GM18873 (cell line): ENCODE measurements around the gene MRPS5.

ENCODE experiments used
- ATAC-seq: cut with Tn5 transposase; IDR thresholded peaks from one replicate; pipeline ENCODE4 v1.9.1; 2021; ENCODE audit warnings: mild to moderate bottlenecking, moderate library complexity, moderate number of reproducible peaks; ENCODE audit not compliant: unreplicated experiment, low FRiP score

Gene MRPS5

GRCh38 chr2:95061601-95062183 lies 59.9 kb downstream of the MRPS5 start:
- no peak for ATAC-seq

GRCh38 chr2:95061119-95061512 lies 60.5 kb downstream of the MRPS5 start:
- ATAC-seq, result no peak

DNA sequence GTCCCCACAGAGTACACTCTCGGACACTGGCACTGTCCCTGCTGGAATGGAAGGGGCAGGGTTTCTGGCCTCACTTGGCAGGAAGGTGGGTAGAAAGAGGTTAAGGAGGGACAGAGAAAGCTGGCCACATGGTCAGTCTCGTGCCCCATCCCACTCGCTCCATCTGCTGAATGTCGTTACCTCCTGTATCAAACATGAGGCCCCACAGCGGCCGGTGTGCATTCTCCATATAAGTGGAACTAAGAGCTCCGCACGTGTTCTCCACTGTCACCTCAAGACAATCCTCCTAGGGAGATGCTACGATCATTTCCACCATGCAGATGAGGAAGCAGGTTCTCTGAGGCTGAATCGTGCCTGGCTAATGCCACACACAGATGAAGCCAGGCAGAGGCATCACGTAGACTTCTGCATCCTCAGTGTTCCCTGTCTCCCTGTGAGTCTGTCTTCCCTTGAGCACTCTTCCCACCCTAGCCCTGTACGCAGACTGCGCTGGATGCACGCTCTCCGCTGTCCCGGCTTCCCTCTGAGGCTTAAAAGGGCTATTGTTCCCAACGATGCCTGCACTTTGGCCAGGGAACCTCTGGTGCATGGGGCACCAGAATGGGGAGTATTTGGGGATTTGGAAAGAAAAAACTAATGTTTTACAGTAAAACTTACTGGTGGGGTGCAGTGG lies 61.0 kb downstream of the MRPS5 start:
- ATAC-seq, result no peak

- ATAC-seq, result no peak
Observed at GRCh38 chr2:95059656-95060370, 61.8 kb downstream of the MRPS5 start.

- ATAC-seq, result no peak
Observed at GRCh38 chr2:95058989-95059641, 62.5 kb downstream of the MRPS5 start.

DNA sequence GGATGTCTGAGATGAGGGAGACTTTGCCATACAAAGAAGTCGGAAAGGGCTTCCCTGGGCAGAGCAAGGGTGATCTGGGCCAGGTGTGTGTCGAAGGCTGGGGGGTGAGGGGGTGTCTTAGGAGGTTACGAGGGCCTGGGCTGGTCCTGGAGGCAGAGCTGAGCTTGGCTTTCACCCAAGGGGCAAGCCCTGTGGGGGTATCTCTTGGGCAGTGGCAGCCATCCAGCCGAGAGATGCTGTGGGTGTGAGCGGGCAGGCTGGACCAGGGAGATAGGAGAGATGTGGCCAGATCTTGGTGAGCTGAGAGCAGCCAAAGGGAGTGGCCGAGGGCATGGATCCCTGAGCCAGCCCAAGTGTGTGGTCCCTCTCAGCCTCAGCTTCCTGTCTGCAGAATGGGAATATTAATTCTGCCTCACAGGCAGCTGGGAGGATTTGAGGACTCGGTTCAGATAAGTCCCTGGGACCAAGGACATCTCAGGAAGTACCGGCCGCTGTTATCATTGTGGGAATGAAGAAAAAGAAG lies 63.1 kb downstream of the MRPS5 start:
- no peak for ATAC-seq

DNA sequence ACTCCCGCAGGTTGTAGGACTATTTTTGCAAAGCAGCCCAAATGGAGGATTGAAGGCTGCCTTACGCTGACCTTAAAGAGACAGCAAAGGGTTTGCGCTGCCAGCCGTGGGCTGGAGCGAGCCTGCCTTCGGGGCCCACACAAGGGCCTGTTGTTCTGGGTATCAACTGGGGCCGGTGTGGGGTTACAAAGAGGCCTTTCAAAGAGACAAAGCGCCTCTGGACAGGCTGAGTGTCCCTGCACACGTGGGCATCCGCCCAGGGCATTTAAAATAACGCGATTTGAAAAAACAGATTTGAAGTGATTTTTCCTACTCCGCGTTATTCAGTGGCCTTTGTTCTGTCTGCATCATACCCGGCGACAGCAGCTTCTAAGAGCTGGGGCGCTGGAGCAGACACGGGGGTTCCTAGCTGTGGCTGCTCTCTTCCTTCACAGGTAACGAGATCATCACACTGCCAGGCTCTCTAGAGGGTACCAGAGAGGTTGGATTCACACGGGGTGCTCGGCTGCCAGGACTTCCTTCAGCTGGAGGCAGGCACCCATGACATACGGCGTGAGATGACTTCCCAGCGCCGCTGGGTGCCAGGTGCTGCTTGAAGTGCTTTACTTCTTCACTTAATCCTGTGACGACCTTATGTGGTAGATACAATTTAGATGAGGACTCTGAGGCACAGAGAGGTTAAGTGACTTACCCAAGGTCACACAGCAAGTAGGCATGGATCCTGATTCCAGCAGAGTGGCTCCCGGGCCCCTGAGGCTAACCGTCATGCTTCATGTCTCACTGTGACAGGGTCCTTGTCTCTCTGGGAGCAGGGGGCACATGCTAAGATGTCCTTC lies 63.9 kb downstream of the MRPS5 start:
- ATAC-seq, result no peak

DNA sequence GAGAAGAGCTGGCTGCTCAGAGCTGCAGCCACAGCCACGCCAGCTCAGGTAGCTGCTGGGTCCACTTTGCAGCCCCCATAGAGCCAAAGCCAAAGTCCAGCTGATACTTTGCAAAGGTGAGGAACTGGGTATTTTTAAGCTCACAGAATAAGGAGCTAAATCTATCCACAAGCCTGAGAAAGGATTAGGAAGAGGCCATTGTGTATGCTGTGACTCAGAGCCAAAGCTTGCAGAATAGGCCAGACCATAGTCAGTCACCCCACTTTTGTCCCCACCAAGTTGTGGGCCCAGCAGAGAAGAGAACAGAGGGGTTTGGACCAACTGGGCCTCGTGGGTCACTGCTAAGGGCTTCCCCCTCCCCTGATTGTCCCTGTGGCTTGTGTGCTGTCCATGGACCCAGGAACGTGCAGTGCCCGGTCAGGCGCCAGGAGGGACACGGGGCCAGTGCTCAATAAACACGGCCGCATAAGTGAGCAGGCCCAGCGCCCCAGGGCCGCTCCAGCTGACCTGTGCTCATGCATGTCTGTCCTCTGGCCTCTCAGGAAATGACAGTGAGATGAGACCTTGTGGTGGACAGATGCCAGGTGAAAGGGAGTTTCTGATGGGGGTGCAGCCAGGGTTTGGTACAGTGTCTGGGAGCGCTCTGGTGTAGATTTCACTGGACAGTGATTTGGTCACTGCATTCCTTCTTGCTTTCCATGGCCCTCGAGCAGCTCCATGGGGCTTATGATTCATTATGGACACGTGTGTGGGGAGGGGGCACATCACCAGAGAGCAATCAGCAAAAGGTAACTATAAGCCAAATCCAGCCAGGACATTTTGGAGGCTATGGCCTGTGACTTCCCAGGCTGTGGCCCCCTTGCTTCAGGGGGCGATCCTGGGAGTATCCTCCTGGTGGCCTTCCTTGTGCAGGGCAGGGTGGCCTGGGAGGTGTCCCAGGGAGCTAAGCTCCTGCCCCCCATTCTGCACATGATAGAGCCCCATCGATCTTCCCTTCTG lies 64.8 kb downstream of the MRPS5 start:
- ATAC-seq, result no peak

DNA sequence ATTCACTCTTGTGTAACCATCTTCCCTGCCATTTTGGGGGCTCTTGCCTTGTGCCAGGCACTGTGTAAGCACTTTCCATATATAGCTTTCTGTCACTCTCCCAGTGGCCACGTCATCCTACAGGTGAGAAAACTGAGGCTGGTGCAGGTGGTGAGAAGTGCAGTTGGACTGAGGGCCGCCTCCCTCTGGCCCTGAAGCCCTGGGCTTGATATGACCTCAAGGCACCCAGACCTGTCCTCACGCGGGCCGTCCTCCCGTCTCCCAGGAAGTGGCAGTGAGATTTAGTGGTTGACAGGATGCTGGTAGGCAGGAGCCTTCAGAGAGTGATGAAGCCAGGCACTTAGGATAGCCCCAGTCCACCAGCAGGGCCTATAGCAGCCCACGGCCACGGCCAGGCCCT lies 65.6 kb downstream of the MRPS5 start:
- no peak for ATAC-seq

- no peak for ATAC-seq
Observed at GRCh38 chr2:95055262-95055661, 66.3 kb downstream of the MRPS5 start.

DNA sequence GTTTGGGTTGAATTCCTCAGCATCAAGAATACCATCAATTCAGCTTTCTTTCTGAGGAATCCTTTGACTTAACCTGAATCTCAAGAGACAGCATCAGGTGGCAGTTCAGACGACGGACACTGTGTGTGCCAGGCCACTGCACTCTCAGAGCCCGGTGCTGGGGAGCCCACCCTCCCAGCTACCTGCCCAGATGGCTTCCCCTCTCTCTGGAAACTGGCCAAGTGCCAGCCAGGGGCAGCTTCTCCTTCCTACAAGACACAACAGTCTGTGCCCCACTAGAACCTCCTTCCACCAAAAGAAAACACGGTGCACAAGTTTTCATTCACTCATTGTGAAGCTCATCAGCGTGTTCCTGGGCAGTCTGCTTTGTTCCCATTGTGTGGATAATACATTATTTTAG lies 67.6 kb downstream of the MRPS5 start:
- no peak for ATAC-seq

- ATAC-seq, result no peak
Observed at GRCh38 chr2:95053543-95053942, 68.1 kb downstream of the MRPS5 start.

- ATAC-seq, result no peak
Observed at GRCh38 chr2:95052804-95053479, 68.7 kb downstream of the MRPS5 start.

DNA sequence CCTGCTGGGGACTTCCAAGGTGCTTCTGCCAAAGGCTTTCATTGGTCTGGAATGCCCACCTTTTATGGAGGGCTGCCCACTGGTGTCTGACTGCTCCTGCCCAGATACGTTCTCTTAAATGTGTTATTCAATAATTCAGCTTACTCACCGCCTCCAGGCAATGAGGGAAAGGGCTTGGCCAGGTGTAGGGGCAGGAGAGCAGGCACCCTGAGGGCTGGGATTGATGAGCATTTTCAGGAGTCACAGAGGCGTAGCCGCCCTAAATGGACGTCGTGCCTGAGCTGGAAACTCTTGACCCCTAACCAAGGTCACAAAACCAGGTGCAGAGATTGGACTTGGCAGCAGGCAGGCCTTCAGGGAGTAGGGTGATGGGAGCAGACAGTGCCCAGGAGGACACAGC lies 69.3 kb downstream of the MRPS5 start:
- no peak for ATAC-seq

GRCh38 chr2:95051626-95052025 lies 70.0 kb downstream of the MRPS5 start:
- ATAC-seq, result no peak

- no peak for ATAC-seq
Observed at GRCh38 chr2:95050385-95051300, 71.0 kb downstream of the MRPS5 start.

GRCh38 chr2:95049961-95050360 lies 71.6 kb downstream of the MRPS5 start:
- no peak for ATAC-seq

DNA sequence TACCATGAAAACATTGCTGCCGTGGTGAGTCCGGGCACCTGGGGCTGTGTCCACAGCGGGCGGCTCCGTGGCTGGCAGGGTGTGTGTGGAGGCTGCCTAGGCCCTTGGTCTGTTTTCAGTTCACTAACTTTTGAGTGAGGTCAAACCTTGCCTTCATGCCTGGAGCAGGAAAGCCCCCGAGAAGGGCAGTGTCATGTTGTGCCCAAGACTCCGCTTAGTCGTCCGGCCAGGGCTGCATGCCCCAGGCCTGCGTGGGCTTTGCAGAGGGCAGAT lies 72.0 kb downstream of the MRPS5 start:
- ATAC-seq, result no peak
